ENCODE results near the gene BROX.

DNA sequence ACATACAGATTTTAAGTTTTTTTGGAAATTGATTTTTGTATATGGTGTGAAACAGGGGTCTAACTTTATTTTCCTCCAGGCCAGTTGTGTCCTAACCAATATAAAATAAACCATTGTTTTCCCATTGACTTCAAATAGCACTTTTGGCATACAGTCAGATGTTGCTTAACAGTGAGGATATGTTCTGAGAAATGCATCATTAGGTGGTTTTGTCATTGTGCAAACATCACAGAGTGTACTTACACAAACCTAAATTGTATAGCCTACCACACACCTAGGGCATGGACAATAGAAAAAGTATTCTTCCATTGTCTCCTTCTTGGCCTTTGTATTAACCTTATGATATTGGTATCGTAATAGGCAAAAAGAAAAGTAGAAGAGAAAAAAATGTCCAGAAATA, 65.1 kb downstream of the BROX start:
- TF ChIP-seq, protein P1, sequence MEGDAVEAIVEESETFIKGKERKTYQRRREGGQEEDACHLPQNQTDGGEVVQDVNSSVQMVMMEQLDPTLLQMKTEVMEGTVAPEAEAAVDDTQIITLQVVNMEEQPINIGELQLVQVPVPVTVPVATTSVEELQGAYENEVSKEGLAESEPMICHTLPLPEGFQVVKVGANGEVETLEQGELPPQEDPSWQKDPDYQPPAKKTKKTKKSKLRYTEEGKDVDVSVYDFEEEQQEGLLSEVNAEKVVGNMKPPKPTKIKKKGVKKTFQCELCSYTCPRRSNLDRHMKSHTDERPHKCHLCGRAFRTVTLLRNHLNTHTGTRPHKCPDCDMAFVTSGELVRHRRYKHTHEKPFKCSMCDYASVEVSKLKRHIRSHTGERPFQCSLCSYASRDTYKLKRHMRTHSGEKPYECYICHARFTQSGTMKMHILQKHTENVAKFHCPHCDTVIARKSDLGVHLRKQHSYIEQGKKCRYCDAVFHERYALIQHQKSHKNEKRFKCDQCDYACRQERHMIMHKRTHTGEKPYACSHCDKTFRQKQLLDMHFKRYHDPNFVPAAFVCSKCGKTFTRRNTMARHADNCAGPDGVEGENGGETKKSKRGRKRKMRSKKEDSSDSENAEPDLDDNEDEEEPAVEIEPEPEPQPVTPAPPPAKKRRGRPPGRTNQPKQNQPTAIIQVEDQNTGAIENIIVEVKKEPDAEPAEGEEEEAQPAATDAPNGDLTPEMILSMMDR (IDR thresholded peaks at IDR 0.05): no peak
- TF ChIP-seq EZH2 (IDR thresholded peaks at IDR 0.05) (no peak), EZH2phosphoT487 (IDR thresholded peaks at IDR 0.05) (no peak)
